ENCODE measurements around the gene SRXN1.

DNA sequence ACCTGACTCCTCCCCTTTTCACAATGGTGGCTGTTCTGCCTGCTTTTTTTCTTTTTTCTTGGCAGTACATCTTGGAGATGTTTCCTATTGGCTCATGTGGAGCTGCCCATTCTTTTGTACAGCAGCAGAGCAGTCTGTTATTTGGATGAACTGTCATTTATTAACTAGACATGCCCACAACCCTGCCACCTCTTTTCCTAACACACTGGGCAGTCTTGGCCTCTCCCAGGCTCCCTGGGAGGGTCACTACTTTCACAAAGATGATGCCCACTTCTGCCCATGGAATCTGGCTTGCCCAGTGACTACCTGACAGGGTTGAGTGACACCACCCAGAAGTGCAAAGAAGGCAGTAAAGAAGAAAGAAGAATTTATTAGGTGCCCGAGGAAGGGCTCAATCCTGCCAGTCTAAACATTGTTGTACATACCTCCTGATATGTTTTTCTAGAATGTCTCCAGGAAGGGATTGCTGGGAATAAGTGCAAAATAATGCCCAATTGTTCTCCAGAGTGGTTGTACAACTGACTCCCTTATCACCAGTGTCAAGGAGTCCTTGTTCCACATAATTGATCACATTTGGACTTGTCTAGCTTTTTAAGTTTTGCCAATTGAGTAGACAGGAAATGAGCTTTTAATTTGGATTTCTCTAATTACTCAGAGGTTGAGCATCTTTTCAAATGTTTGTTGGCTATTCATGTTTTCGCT lies 42.3 kb upstream of the SRXN1 start:
- TF ChIP-seq CTCF (IDR thresholded peaks at IDR 0.05) (no peak), POLR2A (IDR thresholded peaks at IDR 0.05) (no peak)
